Cardiac muscle cell (in vitro differentiated cells and primary cell): ENCODE measurements around the gene DDI1. TPM values are rescaled to one million over a fixed set of nuclear protein-coding genes. Genes with fewer than 3 reads are reported as not detected.

Experiments
- DNase-seq, 2 donors: peaks; one replicate each; pipeline versions ENCODE4 v3.0.0 to v3.0.0-alpha.2; 2010 to 2017; ENCODE audit warnings: low read depth in 1 of 2, low spot score in 1 of 2
- H3K27ac ChIP-seq: fragments of 200-600 bp; sonication (generic); 2 replicates; pipeline ENCODE4 v1.5.1; 2016
- H3K27me3 ChIP-seq: fragments of 200-600 bp; sonication (generic); 2 replicates; pipeline ENCODE4 v1.6.0; 2016; ENCODE audit warnings: control low read depth
- H3K36me3 ChIP-seq: fragments of 200-600 bp; sonication (generic); 2 replicates; pipeline ENCODE4 v1.5.1; 2016; ENCODE audit warnings: control low read depth
- H3K4me1 ChIP-seq: fragments of 200-600 bp; sonication (generic); 2 replicates; pipeline ENCODE4 v1.8.1; 2017; ENCODE audit warnings: low read depth, mild to moderate bottlenecking, mixed run types
- H3K4me3 ChIP-seq: fragments of 200-600 bp; sonication (generic); 2 replicates; pipeline ENCODE4 v1.5.1; 2016; ENCODE audit warnings: mild to moderate bottlenecking
- H3K9me3 ChIP-seq: fragments of 200-600 bp; sonication (generic); 2 replicates; pipeline ENCODE4 v1.5.1; 2017; ENCODE audit warnings: low read depth, mild to moderate bottlenecking, control low read depth
- CTCF ChIP-seq: IDR thresholded peaks from 2 replicates; pipeline ENCODE4 v1.5.1; 2012; ENCODE audit warnings: low read depth, mild to moderate bottlenecking, low read length
- polyA plus RNA-seq: library from polyadenylated mRNA; unstranded; fragments of >200 nt; fragmentation: Nextera tagmentation; extraction: Ambion mirVana; gene quantifications from 2 replicates; pipeline ENCODE4 v1.2.1, GENCODE V29; 2016
- total RNA-seq: library from RNA; depleted of rRNA; stranded (reverse); fragments of >200 nt; gene quantifications from 2 replicates; pipeline ENCODE4 v1.2.3, GENCODE V29; 2016

Gene DDI1
- total and polyA plus RNA-seq, 2 experiments from 2014 or later: 2.8 TPM; not detected in 1

GRCh38 chr11:104049116-104049515 is 12.7 kb downstream of the DDI1 start:
- Histone ChIP-seq H3K27me3 (no peaks in the 10 kb centered on the region), H3K4me1 (peaks cover 12% of the 10 kb centered on the region), H3K4me3 (no peak overlapping the region), H3K36me3 (no peaks in the 10 kb centered on the region), H3K27ac (no peak overlapping the region), H3K9me3 (no peaks in the 10 kb centered on the region)
- DNase-seq: no peak
- no peak for TF ChIP-seq CTCF

- peak in 1 of 2 donors; percentile 67 for DNase-seq
- no peak for TF ChIP-seq CTCF
- H3K27ac ChIP-seq: no peak overlapping the region
- peaks cover 23% of the 10 kb centered on the region for H3K4me1 ChIP-seq
- H3K4me3 ChIP-seq: no peak overlapping the region
- H3K36me3 ChIP-seq: no peaks in the 10 kb centered on the region
- H3K9me3 ChIP-seq: no peaks in the 10 kb centered on the region
- H3K27me3 ChIP-seq: no peaks in the 10 kb centered on the region
These were observed 15.3 kb downstream of the DDI1 start for GRCh38 chr11:104051778-104052177.

- no peaks in the 10 kb centered on the region for H3K9me3 ChIP-seq
- no peaks in the 10 kb centered on the region for H3K36me3 ChIP-seq
These were observed 17.5 kb downstream of the DDI1 start for GRCh38 chr11:104053743-104054478.

GRCh38 chr11:104054911-104055529 is 18.6 kb downstream of the DDI1 start:
- Histone ChIP-seq H3K9me3 (no peaks in the 10 kb centered on the region), H3K4me3 (no peak overlapping the region), H3K4me1 (peaks cover 23% of the 10 kb centered on the region), H3K36me3 (no peaks in the 10 kb centered on the region), H3K27ac (no peak overlapping the region), H3K27me3 (no peaks in the 10 kb centered on the region)
- DNase-seq: no peak
- TF ChIP-seq CTCF: no peak

More at GRCh38 chr11:104053743-104054478, 17.5 kb downstream of the DDI1 start:
- H3K27me3 ChIP-seq: no peaks in the 10 kb centered on the region
- no peak overlapping the region for H3K27ac ChIP-seq
- DNase-seq: no peak
- no peak for TF ChIP-seq CTCF
- H3K4me1 ChIP-seq: peaks cover 23% of the 10 kb centered on the region
- H3K4me3 ChIP-seq: no peak overlapping the region

- TF ChIP-seq CTCF: no peak
- no peaks in the 10 kb centered on the region for H3K36me3 ChIP-seq
- no peak for DNase-seq
- no peak overlapping the region for H3K27ac ChIP-seq
- H3K4me3 ChIP-seq: no peak overlapping the region
- no peaks in the 10 kb centered on the region for H3K9me3 ChIP-seq
- H3K4me1 ChIP-seq: peaks cover 23% of the 10 kb centered on the region
- no peaks in the 10 kb centered on the region for H3K27me3 ChIP-seq
These were observed 19.2 kb downstream of the DDI1 start for GRCh38 chr11:104055596-104055995.
